ENCODE results near the gene REM2. TPM values are rescaled to one million over a fixed set of nuclear protein-coding genes. Genes with fewer than 3 reads are reported as not detected.

Gene REM2
- total and polyA plus RNA-seq, 10 donors = 1.4 to 5.8 (median 3.2) TPM

DNA sequence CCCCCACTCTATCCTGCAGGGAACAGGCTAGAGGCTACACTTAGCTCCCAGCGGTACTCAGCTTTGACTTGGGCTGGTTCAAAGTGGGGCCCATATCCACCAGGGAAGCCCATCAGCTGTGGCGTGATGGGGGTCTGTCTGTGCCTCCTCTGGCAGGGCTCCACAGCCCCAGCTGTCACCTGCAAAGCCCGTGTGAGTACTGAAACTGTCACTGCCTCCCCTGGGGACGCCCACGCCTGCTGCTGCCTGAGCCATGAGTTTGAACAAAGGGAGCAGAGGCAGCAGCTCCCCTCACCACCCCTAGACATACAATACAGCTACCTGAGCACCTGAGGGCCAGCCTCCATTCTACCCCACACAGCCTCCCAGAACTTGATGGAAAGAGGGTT, 5.0 kb downstream of the REM2 start:
- WGBS, 5 donors = 49 to 73% (median 64%) methylated on average over 3 to 5 of the region's 5 CpGs
- H3K36me3 ChIP-seq = peaks cover 0 to 8% (median 0%) of the 10 kb centered on the region in 6 donors
- H3K9me3 ChIP-seq = no peaks in the 10 kb centered on the region
- TF ChIP-seq POLR2AphosphoS5 (IDR thresholded peaks at IDR 0.05) = peak; percentile 60 to 80 (median 62)
- TF ChIP-seq, protein P1, sequence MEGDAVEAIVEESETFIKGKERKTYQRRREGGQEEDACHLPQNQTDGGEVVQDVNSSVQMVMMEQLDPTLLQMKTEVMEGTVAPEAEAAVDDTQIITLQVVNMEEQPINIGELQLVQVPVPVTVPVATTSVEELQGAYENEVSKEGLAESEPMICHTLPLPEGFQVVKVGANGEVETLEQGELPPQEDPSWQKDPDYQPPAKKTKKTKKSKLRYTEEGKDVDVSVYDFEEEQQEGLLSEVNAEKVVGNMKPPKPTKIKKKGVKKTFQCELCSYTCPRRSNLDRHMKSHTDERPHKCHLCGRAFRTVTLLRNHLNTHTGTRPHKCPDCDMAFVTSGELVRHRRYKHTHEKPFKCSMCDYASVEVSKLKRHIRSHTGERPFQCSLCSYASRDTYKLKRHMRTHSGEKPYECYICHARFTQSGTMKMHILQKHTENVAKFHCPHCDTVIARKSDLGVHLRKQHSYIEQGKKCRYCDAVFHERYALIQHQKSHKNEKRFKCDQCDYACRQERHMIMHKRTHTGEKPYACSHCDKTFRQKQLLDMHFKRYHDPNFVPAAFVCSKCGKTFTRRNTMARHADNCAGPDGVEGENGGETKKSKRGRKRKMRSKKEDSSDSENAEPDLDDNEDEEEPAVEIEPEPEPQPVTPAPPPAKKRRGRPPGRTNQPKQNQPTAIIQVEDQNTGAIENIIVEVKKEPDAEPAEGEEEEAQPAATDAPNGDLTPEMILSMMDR (IDR thresholded peaks at IDR 0.05 in 8 of 11, conservative IDR thresholded peaks at IDR 0.05 in 3 of 11) = no peak
- intact Hi-C loops (cut with DNase I; ENCODE audit: low total_unique reads) = no loop called here
- DNase-seq = peak; percentile 91
- H3K4me1 ChIP-seq = peaks cover 10 to 60% (median 36%) of the 10 kb centered on the region in 6 donors
- H3K27ac ChIP-seq = peak overlapping the region; percentile 61 to 88 (median 82)
- peak overlapping the region in 7 of 8 donors; percentile 28 to 74 (median 56) for H3K4me3 ChIP-seq
- peaks cover 0 to 13% (median 0%) of the 10 kb centered on the region in 7 donors for H3K27me3 ChIP-seq (replicated peaks in 1 of 7)

DNA sequence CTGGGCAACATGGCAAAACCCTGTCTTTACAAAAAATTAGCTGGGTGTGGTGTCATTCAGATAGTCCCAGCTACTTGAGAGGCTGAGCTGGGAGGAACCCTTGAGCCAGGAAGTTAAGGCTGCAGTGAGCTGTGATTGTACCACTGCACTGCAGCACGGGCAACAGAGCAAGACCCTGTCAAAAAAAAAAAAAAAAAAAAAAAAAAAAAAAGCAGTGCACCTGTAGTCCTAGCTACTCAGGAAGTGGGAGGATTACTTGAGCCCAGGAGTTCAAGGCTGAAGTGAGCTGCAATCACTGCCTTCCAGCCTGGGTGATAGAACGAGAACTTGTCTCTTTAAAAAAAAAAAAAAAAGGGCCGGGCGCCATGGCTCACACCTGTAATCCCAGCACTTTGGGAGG, 5.6 kb downstream of the REM2 start:
- WGBS, 5 donors = 39 to 67% (median 59%) methylated on average over 2 to 4 of the region's 4 CpGs
- Histone ChIP-seq H3K4me3 (peak overlapping the region in 1 of 8 donors; percentile 74), H3K4me1 (peaks cover 10 to 54% (median 33%) of the 10 kb centered on the region in 6 donors), H3K27ac (peak overlapping the region in 7 of 8 donors; percentile 72 to 88 (median 83)), H3K9me3 (no peaks in the 10 kb centered on the region), H3K27me3 (replicated peaks in 1 of 7) (peaks cover 0 to 13% (median 0%) of the 10 kb centered on the region in 7 donors), H3K36me3 (peaks cover 0 to 13% (median 0%) of the 10 kb centered on the region in 6 donors)
- intact Hi-C loops (cut with DNase I; ENCODE audit: low total_unique reads) = no loop called here
- no peak for DNase-seq
- TF ChIP-seq POLR2AphosphoS5 (IDR thresholded peaks at IDR 0.05) = peak in 1 of 3 donors; percentile 23
- TF ChIP-seq, protein P1 (IDR thresholded peaks at IDR 0.05 in 8 of 11, conservative IDR thresholded peaks at IDR 0.05 in 3 of 11) = no peak

DNA sequence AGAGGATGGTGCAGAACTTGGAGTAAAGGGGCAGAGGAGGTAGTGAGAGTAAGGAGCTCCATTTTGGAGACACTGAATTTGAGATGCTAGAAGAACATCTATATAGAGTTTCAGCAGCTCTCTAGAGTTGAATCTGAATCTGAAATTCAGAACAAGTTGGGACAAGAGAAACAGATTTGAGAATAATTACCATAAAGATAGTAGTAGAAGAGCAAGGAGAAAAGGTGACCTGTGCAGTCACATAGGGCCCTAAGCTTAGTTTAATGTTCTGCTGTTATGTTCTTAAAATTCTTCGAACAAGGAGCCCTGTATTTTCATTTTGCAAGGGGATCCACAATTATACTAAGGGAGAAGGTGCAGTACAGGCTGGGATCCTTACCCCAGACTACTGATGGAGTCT, 7.4 kb downstream of the REM2 start:
- no peaks in the 10 kb centered on the region for H3K9me3 ChIP-seq
- peaks cover 0 to 23% (median 0%) of the 10 kb centered on the region in 6 donors for H3K36me3 ChIP-seq
- H3K27ac ChIP-seq = no peak overlapping the region
- no peak overlapping the region for H3K4me3 ChIP-seq
- 89 to 100% (median 96%) methylated on average over 1 of the region's 1 CpG for WGBS, 5 donors
- no peak for DNase-seq
- H3K27me3 ChIP-seq (replicated peaks in 1 of 7) = peaks cover 0 to 13% (median 0%) of the 10 kb centered on the region in 7 donors
- peaks cover 10 to 43% (median 33%) of the 10 kb centered on the region in 6 donors for H3K4me1 ChIP-seq
- intact Hi-C loops (cut with DNase I; ENCODE audit: low total_unique reads) = no loop called here
- TF ChIP-seq POLR2AphosphoS5 (IDR thresholded peaks at IDR 0.05) = no peak
- TF ChIP-seq, protein P1 (IDR thresholded peaks at IDR 0.05 in 8 of 11, conservative IDR thresholded peaks at IDR 0.05 in 3 of 11) = no peak
- TF ChIP-seq POLR2A (IDR thresholded peaks at IDR 0.05) = no peak

DNA sequence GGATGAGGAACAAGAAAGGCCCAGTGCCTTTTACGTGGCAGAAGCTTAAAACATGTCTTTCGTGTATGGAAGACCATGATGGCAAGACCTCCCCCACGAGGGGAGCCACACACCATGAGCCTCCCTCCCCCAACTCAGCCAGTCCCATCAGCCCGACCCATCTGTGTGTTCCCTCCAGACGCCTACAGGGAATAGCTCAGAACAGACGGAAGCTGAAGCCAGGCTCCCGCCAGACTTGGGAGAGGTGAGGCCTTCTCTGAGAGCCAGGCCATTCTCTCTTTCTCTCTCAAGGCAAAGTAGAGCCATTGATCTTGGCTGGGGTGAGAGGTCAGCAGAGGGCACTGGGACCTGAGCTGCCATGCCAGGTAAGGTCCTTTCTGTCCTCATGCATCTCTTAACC, 9.5 kb downstream of the REM2 start:
- intact Hi-C loops (cut with DNase I; ENCODE audit: low total_unique reads) = no loop called here
- H3K27me3 ChIP-seq (replicated peaks in 1 of 7) = no peaks in the 10 kb centered on the region
- no peak overlapping the region for H3K4me3 ChIP-seq
- TF ChIP-seq POLR2AphosphoS5 (IDR thresholded peaks at IDR 0.05) (no peak), POLR2A (IDR thresholded peaks at IDR 0.05) (no peak)
- TF ChIP-seq, protein P1 (IDR thresholded peaks at IDR 0.05 in 8 of 11, conservative IDR thresholded peaks at IDR 0.05 in 3 of 11) = no peak
- H3K27ac ChIP-seq = no peak overlapping the region
- DNase-seq = no peak
- peaks cover 7 to 22% (median 16%) of the 10 kb centered on the region in 6 donors for H3K4me1 ChIP-seq
- no peaks in the 10 kb centered on the region for H3K9me3 ChIP-seq
- peaks cover 0 to 33% (median 0%) of the 10 kb centered on the region in 6 donors for H3K36me3 ChIP-seq
- 88 to 95% (median 93%) methylated on average over 7 of the region's 7 CpGs for WGBS, 5 donors
